Vagina (tissue), 2 donors: ENCODE data around the gene SHOC2.

Experiments
- CTCF ChIP-seq, 3 experiments: fragments of 450-650 bp in 2 of 3; fragments of 200-600 bp in 1 of 3; sonication (generic) in 1 of 3; IDR thresholded peaks; one replicate each; pipeline ENCODE4 v1.5.1; 2017 to 2019; ENCODE audit warnings: antibody characterized with exemption in 3 of 3, mild to moderate bottlenecking in 2 of 3, moderate library complexity in 2 of 3
- POLR2A ChIP-seq, 2 donors: fragments of 450-650 bp; IDR thresholded peaks; one replicate each; pipeline ENCODE4 v1.6.1; 2017; ENCODE audit warnings: antibody characterized with exemption in 2 of 2, mild to moderate bottlenecking in 2 of 2, moderate library complexity in 2 of 2
- POLR2AphosphoS5 ChIP-seq, 2 donors: sonication (generic); formaldehyde crosslinking; IDR thresholded peaks; one replicate each; pipeline ENCODE4 v1.9.0; 2017; ENCODE audit warnings: antibody characterized with exemption in 2 of 2, mild to moderate bottlenecking in 2 of 2, low read depth in 1 of 2; ENCODE audit not compliant: insufficient read depth in 1 of 2

- TF ChIP-seq CTCF (IDR thresholded peaks at IDR 0.05) = no peak
- TF ChIP-seq POLR2AphosphoS5 (IDR thresholded peaks at IDR 0.05; ENCODE audit: insufficient read depth in 1 of 2, low read depth in 1 of 2) = no peak
- no peak for TF ChIP-seq POLR2A (IDR thresholded peaks at IDR 0.05)
Measured at GRCh38 chr10:110892602-110893288, 26.7 kb upstream of the SHOC2 start.
